Kidney epithelial cell (primary cell): ENCODE data around the gene HMGB1. TPM values are rescaled to one million over a fixed set of nuclear protein-coding genes. Genes with fewer than 3 reads are reported as not detected.

Experiments
- DNase-seq: peaks from one replicate; pipeline ENCODE4 v3.0.0-alpha.2; 2010; ENCODE audit warnings: low read depth
- H3K27me3 ChIP-seq: 2 replicates; pipeline ENCODE4 v1.6.0; 2011; ENCODE audit warnings: low read length; ENCODE audit not compliant: control insufficient read depth, insufficient read depth
- H3K36me3 ChIP-seq: 2 replicates; pipeline ENCODE4 v1.5.1; 2011; ENCODE audit warnings: low read length; ENCODE audit not compliant: control insufficient read depth, insufficient read depth
- H3K4me3 ChIP-seq: 2 replicates; pipeline ENCODE4 v1.5.1; 2011; ENCODE audit warnings: low read depth, mild to moderate bottlenecking, control low read depth, low read length
- total RNA-seq: library from RNA; depleted of rRNA; stranded (reverse); fragments of >200 nt; gene quantifications from 2 replicates; pipeline ENCODE4 v1.2.3, GENCODE V29; 2015
- TF ChIP-seq, protein P1 (sequence below): IDR thresholded peaks from 2 replicates; pipeline ENCODE4 v1.5.1; 2011; ENCODE audit warnings: mild to moderate bottlenecking, moderate library complexity, low read length, control low read depth, inconsistent platforms; ENCODE audit not compliant: insufficient read depth, poor library complexity, severe bottlenecking

HMGB1 gene
- total RNA-seq, 1 donor from 2014 or later = 448 TPM

DNA sequence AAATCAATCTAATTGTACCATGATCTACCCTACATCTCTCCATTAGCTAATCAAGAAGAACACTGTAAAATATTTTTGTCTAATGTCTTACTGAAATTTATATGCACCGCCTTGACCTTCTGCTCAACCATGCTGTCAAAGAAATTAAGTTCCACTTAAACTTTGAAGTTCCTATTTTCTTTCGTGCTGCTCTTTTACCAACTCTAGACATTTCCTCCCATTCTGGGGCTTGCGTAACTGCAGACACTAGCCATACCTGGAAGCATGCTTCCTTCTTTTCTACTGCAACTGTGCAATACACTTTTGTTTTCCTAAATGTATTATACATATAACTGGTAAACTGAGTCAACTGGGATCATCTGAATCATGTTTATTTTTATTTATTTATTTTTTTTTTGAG lies 51.9 kb downstream of the HMGB1 start:
- no peak overlapping the region for H3K4me3 ChIP-seq
- no peaks in the 10 kb centered on the region for H3K27me3 ChIP-seq
- no peak for DNase-seq
- H3K36me3 ChIP-seq = no peaks in the 10 kb centered on the region
- TF ChIP-seq, protein P1, sequence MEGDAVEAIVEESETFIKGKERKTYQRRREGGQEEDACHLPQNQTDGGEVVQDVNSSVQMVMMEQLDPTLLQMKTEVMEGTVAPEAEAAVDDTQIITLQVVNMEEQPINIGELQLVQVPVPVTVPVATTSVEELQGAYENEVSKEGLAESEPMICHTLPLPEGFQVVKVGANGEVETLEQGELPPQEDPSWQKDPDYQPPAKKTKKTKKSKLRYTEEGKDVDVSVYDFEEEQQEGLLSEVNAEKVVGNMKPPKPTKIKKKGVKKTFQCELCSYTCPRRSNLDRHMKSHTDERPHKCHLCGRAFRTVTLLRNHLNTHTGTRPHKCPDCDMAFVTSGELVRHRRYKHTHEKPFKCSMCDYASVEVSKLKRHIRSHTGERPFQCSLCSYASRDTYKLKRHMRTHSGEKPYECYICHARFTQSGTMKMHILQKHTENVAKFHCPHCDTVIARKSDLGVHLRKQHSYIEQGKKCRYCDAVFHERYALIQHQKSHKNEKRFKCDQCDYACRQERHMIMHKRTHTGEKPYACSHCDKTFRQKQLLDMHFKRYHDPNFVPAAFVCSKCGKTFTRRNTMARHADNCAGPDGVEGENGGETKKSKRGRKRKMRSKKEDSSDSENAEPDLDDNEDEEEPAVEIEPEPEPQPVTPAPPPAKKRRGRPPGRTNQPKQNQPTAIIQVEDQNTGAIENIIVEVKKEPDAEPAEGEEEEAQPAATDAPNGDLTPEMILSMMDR = no peak

DNA sequence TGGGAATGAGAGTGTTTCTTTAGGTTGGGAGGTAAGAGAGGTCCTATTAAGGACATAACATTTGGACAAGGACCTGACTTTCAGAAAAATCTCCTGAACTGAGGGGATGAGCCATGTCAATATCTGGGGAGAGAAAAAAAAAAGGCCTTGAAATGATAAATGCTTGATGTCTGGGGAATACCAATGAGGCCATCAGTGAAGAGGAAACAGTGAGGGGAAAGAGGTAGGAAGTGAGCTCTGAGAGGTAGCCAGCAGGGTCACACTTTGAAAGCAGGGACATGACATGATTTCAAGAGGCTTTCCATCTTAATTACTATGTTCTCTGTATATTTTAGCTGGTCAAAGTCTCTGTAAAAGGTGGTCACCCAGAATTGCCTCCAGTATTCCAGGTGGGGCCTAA lies 53.4 kb downstream of the HMGB1 start:
- H3K27me3 ChIP-seq = no peaks in the 10 kb centered on the region
- no peaks in the 10 kb centered on the region for H3K36me3 ChIP-seq
- DNase-seq = no peak
- no peak overlapping the region for H3K4me3 ChIP-seq
- TF ChIP-seq, protein P1 = no peak

DNA sequence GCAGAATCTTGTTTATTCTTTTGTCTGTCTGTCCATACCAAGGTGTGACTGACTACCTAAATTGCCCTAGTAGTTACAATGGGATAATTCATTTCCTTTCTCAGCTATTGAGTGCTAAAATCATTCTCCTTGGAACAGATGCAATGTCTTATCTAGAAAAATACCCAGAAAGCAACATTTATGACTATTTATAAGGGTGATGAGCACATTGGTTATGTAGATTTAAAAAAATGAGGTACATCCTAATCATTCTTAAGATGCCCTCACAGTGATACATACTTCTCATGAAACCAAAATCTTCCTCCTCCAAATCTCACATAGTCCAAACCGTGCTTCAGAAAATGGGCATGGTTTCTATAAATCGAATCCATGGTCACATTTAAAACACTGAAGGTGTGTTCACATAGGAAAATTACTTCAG lies 55.0 kb downstream of the HMGB1 start:
- Histone ChIP-seq H3K36me3 (no peaks in the 10 kb centered on the region), H3K4me3 (no peak overlapping the region), H3K27me3 (no peaks in the 10 kb centered on the region)
- no peak for DNase-seq
- TF ChIP-seq, protein P1 = no peak

DNA sequence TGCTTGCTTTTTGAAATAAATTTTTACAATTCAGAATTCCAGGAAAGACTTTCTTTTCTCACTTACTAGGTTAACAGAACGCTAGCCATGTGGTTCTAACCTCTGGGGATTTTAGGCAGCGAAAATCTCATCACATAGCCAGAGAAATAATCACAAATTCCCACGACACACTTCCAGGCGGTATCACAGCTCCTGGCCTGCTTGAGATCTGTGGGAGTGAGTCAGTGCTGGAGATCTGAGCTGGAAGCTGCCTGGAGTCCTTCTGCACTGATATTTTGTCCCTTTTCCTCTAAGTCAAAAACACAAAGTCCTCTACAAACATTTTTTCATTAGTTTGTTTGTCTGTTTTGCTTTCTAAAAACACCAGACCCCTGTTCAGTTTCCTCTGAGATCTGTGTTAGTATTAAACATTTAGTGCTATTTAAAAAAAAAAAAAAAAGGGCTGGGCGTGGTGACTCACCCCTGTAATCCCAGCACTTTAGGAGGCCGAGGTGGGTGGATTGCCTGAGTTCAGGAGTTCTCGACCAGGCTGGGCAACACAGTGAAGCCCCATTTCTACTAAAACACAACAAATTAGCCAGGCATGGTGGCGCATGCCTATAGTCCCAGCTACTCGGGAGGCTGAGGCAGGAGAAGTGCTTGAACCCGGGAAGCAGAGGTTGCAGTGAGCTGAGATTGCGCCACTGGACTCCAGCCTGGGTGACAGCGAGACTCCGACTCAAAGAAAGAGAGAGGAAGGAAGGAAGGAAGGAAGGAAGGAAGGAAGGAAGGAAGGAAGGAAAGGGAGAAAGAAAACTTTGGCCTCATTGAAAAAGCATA lies 55.6 kb downstream of the HMGB1 start:
- H3K36me3 ChIP-seq = no peaks in the 10 kb centered on the region
- no peak for DNase-seq
- TF ChIP-seq, protein P1 = no peak
- H3K4me3 ChIP-seq = no peak overlapping the region
- no peaks in the 10 kb centered on the region for H3K27me3 ChIP-seq

GRCh38 chr13:30408319-30409101 lies 57.2 kb downstream of the HMGB1 start:
- no peaks in the 10 kb centered on the region for H3K36me3 ChIP-seq
- no peaks in the 10 kb centered on the region for H3K27me3 ChIP-seq
- no peak overlapping the region for H3K4me3 ChIP-seq
- no peak for DNase-seq
- TF ChIP-seq, protein P1 = peak; percentile 80
